ENCODE results near the gene GAL3ST2. TPM values are rescaled to one million over a fixed set of nuclear protein-coding genes. Genes with fewer than 3 reads are reported as not detected.
A peak's percentile ranks its signal among the peaks of the same experiment; 100 is the strongest.

The GAL3ST2 gene
- total RNA-seq, 4 donors from 2014 or later, result 0.21 to 0.29 TPM; not detected in 2

- intact Hi-C loops (cut with DNase I; ENCODE audit: low total_unique reads), result no loop called here
- Histone ChIP-seq H3K4me3 (no peak overlapping the region), H3K4me1 (peaks cover 0 to 16% of the 10 kb centered on the region in 2 donors), H3K27ac (no peak overlapping the region), H3K9me3 (no peaks in the 10 kb centered on the region), H3K36me3 (no peaks in the 10 kb centered on the region), H3K27me3 (peaks cover 0 to 1% of the 10 kb centered on the region in 2 donors)
- DNase-seq, result no peak
- TF ChIP-seq CTCF (IDR thresholded peaks at IDR 0.05), result no peak
Observed at GRCh38 chr2:241808051-241808720, 31.6 kb downstream of the GAL3ST2 start.

- intact Hi-C loops (cut with DNase I; ENCODE audit: low total_unique reads), result no loop called here
- TF ChIP-seq CTCF (IDR thresholded peaks at IDR 0.05) (no peak), POLR2A (IDR thresholded peaks at IDR 0.05) (no peak)
- peak in 1 of 2 donors; percentile 7 for DNase-seq
- H3K4me1 ChIP-seq, result peaks cover 0 to 9% of the 10 kb centered on the region in 2 donors
- H3K9me3 ChIP-seq, result no peaks in the 10 kb centered on the region
- no peaks in the 10 kb centered on the region for H3K36me3 ChIP-seq
- no peak within 1 kb of the TSS for H3K4me3 ChIP-seq
- no peak within 1 kb of the TSS for H3K27ac ChIP-seq
- no peaks in the 10 kb centered on the region for H3K27me3 ChIP-seq
Observed at GRCh38 chr2:241808721-241809382, 32.2 kb downstream of the GAL3ST2 start, which contains the start of gene NEU4. TSS of gene NEU4 (plus strand) at chr2:241809193. CDS start at chr2:241814485, 5,292 bp downstream.

DNA sequence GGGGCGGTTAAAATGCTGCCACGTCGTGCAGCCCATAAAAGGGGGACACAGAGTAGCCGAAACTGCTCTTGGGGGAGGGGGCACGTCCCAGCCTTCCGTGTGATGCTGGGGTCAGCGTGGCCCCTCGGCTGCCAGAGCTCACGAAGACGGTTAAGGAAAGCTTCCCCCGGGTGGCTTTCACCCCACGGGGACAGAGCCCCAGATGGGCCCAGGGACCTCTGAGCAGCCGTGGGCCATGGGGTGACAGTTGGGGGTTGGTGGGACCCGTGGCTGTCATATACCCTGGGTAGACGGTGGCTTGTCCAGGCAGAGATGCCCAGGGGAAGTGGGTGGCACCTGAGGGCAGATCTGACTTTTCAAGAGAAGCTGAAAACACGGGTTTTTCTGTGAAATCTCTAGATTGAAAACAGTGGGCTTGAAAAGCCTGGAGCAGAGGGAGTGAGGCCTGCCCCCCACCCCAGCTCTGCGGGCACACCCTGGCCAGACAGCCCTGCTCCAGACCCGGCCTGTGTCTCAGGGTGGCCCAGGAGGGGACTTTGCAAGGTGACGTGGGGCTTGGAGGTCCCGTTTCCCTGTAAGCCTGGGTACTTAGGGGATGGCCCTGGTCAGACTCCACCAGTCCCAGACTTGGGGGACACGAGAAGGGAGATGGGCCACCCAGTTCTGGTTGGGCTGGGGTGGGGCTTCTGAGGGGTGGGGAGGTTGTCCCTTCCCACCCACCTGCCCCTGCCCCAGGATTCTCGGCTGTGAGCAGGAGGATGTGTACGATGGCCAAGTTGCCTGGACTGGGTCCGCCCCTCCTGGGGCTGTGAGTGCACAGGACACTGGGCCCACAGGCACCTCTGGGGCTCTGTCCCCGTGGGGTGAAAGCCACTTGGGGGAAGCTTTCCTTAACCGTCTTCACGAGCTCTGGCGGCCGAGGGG is 33.0 kb downstream of the GAL3ST2 start:
- H3K27ac ChIP-seq, result no peak overlapping the region
- H3K27me3 ChIP-seq, result no peaks in the 10 kb centered on the region
- intact Hi-C loops (cut with DNase I; ENCODE audit: low total_unique reads), result no loop called here
- DNase-seq, result no peak
- no peak overlapping the region for H3K4me3 ChIP-seq
- H3K4me1 ChIP-seq, result peaks cover 0 to 1% of the 10 kb centered on the region in 2 donors
- no peaks in the 10 kb centered on the region for H3K36me3 ChIP-seq
- no peaks in the 10 kb centered on the region for H3K9me3 ChIP-seq
- TF ChIP-seq POLR2A (IDR thresholded peaks at IDR 0.05) (no peak), CTCF (IDR thresholded peaks at IDR 0.05) (no peak)

DNA sequence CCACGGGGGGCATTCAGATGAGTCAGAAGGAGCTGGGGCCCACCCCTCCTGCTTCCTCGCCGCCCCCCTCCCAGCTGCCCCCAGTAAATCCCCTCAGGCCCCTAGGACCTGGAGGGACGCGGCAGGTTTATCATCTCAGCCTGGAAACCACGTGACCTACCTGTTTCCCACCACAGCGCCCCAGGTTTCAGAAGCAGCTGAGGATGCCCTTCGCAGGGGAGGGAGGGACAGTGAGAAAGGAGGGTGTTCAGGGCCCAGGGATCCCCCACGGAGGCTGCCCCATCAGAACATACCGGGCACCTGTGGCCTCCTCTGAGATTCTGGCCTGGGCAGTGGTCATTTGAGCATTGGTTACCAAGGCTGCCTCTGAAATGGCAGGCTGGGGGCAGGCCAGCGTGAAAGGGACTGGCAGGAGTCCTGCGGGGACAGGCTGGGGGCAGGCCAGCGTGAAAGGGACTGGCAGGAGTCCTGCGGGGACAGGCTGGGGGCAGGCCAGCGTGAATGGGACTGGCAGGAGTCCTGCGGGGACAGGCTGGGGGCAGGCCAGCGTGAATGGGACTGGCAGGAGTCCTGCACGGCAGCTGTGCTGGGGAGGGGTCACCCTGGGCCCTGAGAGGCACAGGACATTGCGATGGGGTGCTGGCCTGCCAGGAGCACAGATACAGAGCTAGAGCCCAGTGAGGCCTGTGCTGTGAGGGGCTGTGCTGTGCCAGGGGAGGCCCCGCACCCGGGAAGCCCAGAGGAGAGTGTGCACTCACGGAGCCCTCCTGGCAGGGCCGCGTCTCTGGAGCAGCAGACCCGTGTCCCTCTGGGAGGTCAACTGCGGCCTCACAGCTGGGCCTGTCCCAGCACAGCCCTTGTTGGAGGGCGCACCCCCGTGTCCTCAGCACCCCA is 33.9 kb downstream of the GAL3ST2 start:
- no peaks in the 10 kb centered on the region for H3K4me1 ChIP-seq
- peak in 1 of 2 donors; percentile 12 for DNase-seq
- H3K36me3 ChIP-seq, result no peaks in the 10 kb centered on the region
- no peak for TF ChIP-seq CTCF (IDR thresholded peaks at IDR 0.05)
- TF ChIP-seq POLR2A (IDR thresholded peaks at IDR 0.05), result no peak
- intact Hi-C loops (cut with DNase I; ENCODE audit: low total_unique reads), result no loop called here
- H3K27me3 ChIP-seq, result no peaks in the 10 kb centered on the region
- H3K9me3 ChIP-seq, result no peaks in the 10 kb centered on the region
- H3K4me3 ChIP-seq, result no peak overlapping the region
- no peak overlapping the region for H3K27ac ChIP-seq

All from uterus (tissue), 4 donors.